Measurements from ENCODE around the gene RASGRF1.
A peak's percentile ranks its signal among the peaks of the same experiment; 100 is the strongest.
"Not testable (repeated sequence)": the region's sequence is repeated elsewhere in the genome, so short reads cannot be mapped to it uniquely, and the experiment has no call there.

RASGRF1 gene

GRCh38 chr15:79031201-79031600 lies 59.4 kb downstream of the RASGRF1 start:
- TF ChIP-seq, protein P1, sequence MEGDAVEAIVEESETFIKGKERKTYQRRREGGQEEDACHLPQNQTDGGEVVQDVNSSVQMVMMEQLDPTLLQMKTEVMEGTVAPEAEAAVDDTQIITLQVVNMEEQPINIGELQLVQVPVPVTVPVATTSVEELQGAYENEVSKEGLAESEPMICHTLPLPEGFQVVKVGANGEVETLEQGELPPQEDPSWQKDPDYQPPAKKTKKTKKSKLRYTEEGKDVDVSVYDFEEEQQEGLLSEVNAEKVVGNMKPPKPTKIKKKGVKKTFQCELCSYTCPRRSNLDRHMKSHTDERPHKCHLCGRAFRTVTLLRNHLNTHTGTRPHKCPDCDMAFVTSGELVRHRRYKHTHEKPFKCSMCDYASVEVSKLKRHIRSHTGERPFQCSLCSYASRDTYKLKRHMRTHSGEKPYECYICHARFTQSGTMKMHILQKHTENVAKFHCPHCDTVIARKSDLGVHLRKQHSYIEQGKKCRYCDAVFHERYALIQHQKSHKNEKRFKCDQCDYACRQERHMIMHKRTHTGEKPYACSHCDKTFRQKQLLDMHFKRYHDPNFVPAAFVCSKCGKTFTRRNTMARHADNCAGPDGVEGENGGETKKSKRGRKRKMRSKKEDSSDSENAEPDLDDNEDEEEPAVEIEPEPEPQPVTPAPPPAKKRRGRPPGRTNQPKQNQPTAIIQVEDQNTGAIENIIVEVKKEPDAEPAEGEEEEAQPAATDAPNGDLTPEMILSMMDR (IDR thresholded peaks at IDR 0.05; ENCODE audit: low read depth, low read length): no peak
- H3K4me3 ChIP-seq (ENCODE audit: low read depth, low read length): no peak overlapping the region

DNA sequence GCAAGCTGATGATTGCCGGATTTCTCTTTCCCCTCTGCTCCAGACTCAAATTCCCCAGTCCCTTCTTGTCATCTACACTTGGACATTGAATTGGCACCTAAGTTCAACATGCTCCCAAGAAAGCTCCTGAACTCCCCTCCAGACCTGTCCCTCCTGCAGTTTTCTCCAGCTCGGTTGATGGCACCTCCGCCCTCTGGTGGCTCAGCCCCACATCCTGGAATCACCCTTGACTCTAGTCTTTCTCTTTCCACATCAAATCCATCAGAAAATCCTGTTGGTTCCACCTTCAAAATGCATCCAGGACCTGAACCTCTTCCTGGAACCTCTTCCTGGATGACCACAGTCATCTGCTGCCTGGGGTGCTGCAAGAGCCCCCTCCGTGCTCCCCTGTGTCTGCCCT lies 60.1 kb downstream of the RASGRF1 start:
- H3K4me3 ChIP-seq (ENCODE audit: low read depth, low read length): no peak overlapping the region
- TF ChIP-seq, protein P1 (IDR thresholded peaks at IDR 0.05; ENCODE audit: low read depth, low read length): no peak

DNA sequence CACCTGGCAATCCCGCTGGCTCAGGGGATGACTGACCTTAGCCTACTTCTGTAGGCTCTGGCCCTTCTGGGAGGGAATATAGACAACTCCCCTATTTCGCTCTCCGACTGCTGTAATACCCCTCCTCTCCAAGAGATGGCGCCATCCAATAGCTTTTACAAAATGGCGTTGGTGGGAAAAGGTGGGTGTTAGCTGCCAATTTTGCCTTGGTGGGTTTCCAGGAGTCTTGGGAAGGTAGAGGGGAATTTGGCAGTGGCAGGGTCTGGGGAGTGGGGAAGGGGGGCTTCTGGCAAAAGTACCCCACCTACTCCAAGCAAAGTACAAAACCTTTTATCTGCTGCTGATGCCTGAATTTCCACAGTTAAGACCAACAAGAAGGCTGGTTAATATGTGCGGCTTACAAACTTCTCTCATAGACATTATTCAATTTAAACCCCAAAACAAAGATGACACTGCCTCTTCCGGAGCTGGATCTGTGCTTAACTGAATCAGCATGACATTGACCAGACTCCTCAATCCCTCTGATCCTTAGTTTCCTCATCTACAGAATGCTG lies 62.1 kb downstream of the RASGRF1 start:
- TF ChIP-seq, protein P1 (IDR thresholded peaks at IDR 0.05; ENCODE audit: low read depth, low read length): peak; percentile 87
- no peak overlapping the region for H3K4me3 ChIP-seq (ENCODE audit: low read depth, low read length)

DNA sequence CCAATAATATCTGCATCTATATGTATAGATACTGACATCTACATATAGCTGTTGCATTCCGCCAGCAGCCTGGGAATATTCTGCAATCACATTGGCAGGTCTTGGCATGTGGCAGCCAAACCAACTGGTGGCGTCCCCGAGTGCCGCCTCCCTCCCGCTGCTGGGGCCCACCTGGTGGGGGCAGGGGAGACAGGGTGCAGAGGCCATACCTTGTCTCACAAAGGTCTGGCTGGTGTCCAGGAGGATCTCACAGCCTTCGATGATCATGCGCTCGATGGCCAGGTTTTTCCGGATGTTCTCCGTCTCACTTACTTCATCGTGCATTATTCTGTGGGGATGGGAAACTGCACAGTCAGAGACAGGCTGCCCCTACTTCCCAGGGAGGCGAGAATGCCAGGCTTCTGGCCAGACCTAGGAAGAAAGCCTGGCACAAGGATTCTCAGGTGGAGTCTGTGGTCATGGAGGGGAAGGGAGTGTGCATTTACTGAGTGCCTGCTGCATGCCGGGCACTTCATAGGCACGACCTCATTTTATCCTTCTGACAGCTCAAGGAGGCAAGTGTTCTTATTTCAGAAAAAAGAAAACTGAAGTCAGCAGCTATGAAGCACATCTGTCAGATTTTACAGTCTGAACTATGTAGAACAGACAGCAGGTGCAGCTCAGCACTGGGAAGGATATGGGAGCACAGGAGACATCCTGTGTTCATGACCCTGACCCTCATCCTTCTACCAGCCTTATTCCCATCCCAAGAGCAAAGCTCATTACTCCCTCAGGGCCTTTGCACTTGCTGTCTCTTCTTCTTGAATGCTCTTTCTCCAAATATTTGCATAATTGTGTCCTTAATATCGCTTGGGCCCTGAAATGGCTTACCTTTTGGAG lies 62.8 kb downstream of the RASGRF1 start:
- TF ChIP-seq, protein P1 (IDR thresholded peaks at IDR 0.05; ENCODE audit: low read depth, low read length): no peak
- no peak overlapping the region for H3K4me3 ChIP-seq (ENCODE audit: low read depth, low read length)

DNA sequence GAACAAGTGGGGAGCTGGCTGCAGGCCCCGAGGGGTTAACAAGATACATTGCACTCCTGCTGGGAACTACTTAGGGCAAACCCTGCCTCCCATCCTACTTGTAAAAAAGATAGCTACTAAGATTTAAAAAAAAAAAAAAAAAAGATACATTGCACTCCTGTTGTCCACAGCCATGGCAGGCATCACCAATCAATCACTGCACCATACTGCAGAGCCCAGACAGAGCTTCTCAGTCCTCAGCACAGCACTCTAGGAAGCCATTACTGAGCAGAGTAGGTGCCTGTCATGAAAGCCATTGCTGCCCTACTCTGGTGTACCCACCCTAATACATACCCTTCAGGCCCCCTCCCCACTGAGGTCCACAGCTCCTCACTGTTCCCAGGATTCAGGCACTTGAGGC lies 64.8 kb downstream of the RASGRF1 start:
- H3K4me3 ChIP-seq (ENCODE audit: low read depth, low read length): no peak overlapping the region
- TF ChIP-seq, protein P1 (IDR thresholded peaks at IDR 0.05; ENCODE audit: low read depth, low read length): no peak

- no peak overlapping the region for H3K4me3 ChIP-seq (ENCODE audit: low read depth, low read length)
Measured at GRCh38 chr15:79025201-79025600, 65.4 kb downstream of the RASGRF1 start.

DNA sequence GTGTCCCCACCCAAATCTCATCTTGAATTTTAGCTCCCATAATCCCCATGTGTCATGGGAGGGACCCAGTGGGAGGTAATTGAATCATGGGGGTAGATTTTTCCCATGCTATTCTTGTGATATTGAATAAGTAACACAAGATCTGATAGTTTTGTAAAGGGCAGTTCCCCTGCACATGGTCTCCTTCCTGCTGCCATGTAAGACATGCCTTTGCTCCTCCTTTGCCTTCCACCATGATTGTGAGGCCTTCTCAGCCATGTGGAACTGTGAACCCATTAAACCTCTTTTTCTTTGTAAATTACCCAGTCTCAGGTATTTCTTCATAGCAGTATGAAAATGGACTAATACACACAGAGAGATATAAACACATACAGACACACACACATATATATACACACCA lies 66.1 kb downstream of the RASGRF1 start:
- not testable (repeated sequence) for H3K4me3 ChIP-seq (ENCODE audit: low read depth, low read length)

More at GRCh38 chr15:79025201-79025600, 65.4 kb downstream of the RASGRF1 start:
- TF ChIP-seq, protein P1 (IDR thresholded peaks at IDR 0.05; ENCODE audit: low read depth, low read length): no peak

All from WI38 (cell line).